BE2C (cell line): Measurements from ENCODE around the gene NINJ2.
"Not testable (repeated sequence)": the region's sequence is repeated elsewhere in the genome, so short reads cannot be mapped to it uniquely, and the experiment has no call there.

ENCODE experiments used
- DNase-seq: peaks from one replicate; pipeline ENCODE4 v3.0.0-alpha.2; 2020
- H3K27me3 ChIP-seq: fragments of 250-450 bp; sonication (Bioruptor Pico); 2 replicates; pipeline ENCODE4 v1.5.1; 2020; ENCODE audit warnings: mild to moderate bottlenecking
- H3K36me3 ChIP-seq: fragments of 250-450 bp; sonication (Bioruptor Pico); 2 replicates; pipeline ENCODE4 v1.5.1; 2020; ENCODE audit warnings: mild to moderate bottlenecking
- H3K4me1 ChIP-seq: fragments of 250-450 bp; sonication (Bioruptor Pico); 2 replicates; pipeline ENCODE4 v1.5.1; 2020
- H3K4me3 ChIP-seq: 2 replicates; pipeline ENCODE4 v1.5.1; 2011; ENCODE audit warnings: low read depth, low read length
- H3K9me3 ChIP-seq: fragments of 250-450 bp; sonication (Bioruptor Pico); 2 replicates; pipeline ENCODE4 v1.5.1; 2020
- TF ChIP-seq, protein P1 (sequence below): IDR thresholded peaks from 2 replicates; pipeline ENCODE4 v1.5.1; 2012; ENCODE audit warnings: mild to moderate bottlenecking, low read depth, low read length

Gene NINJ2

DNA sequence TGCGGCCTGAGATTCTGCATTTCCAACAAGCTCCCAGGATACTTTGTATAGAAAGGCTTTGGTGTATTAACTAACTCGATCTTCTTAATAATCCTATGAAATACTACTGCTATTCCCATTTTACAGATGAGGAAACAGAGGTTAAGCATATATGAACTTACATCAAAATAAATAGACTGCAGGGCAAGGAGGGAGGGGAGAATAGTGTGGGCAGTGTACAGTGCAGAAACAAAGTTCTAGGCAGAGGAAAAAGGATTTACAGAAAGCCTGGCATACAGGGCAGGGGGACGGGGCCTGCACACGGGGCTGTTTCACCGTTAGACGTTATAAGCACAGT is 19.0 kb downstream of the NINJ2 start:
- no peaks in the 10 kb centered on the region for H3K36me3 ChIP-seq

DNA sequence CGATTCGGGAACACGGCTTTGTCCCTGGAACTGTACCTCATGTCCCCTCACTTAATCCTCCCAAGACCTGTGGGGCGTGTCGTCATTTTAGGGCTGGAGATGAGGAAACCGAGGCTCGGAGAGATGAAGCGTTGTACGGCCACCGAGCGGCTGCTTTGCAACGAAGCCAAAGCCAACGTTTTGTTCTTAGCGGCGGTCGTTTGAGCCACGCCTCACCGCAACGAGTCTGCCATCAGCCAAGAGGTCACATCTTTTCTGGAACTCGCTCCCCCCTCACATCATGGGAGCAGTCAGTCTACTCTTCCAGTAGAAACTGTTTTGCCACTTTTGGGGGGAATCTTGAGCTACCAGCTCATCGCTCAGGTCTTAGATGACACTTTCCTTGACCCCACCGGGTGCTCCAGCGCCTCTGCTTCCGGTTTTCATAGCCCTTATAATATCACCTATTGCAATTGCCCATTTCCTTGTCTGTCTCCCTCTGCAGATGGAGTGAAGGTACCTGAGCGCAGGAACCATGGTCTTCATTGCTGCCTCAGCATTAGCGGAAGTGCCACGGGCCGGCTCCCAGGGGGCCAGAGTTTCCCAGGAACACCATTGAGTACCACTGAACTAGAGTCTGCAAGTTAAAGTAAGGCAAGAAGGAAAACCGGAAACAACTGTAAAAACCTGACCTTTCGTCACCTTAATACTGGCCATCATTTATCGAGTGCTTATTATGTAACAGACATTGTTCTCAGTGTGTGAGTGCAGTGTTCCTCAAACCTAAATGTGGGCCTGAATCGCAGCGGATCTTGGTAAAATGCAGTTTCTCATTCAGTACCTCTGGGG is 19.6 kb downstream of the NINJ2 start:
- DNase-seq = no peak
- TF ChIP-seq, protein P1, sequence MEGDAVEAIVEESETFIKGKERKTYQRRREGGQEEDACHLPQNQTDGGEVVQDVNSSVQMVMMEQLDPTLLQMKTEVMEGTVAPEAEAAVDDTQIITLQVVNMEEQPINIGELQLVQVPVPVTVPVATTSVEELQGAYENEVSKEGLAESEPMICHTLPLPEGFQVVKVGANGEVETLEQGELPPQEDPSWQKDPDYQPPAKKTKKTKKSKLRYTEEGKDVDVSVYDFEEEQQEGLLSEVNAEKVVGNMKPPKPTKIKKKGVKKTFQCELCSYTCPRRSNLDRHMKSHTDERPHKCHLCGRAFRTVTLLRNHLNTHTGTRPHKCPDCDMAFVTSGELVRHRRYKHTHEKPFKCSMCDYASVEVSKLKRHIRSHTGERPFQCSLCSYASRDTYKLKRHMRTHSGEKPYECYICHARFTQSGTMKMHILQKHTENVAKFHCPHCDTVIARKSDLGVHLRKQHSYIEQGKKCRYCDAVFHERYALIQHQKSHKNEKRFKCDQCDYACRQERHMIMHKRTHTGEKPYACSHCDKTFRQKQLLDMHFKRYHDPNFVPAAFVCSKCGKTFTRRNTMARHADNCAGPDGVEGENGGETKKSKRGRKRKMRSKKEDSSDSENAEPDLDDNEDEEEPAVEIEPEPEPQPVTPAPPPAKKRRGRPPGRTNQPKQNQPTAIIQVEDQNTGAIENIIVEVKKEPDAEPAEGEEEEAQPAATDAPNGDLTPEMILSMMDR = no peak
- Histone ChIP-seq H3K9me3 (no peaks in the 10 kb centered on the region), H3K4me3 (no peak overlapping the region), H3K36me3 (no peaks in the 10 kb centered on the region), H3K27me3 (no peaks in the 10 kb centered on the region), H3K4me1 (peaks cover 11% of the 10 kb centered on the region)

More for the DNA sequence above, 19.0 kb downstream of the NINJ2 start:
- no peak for DNase-seq
- Histone ChIP-seq H3K27me3 (no peaks in the 10 kb centered on the region), H3K4me3 (no peak overlapping the region), H3K4me1 (peaks cover 11% of the 10 kb centered on the region), H3K9me3 (no peaks in the 10 kb centered on the region)
- TF ChIP-seq, protein P1 = no peak

DNA sequence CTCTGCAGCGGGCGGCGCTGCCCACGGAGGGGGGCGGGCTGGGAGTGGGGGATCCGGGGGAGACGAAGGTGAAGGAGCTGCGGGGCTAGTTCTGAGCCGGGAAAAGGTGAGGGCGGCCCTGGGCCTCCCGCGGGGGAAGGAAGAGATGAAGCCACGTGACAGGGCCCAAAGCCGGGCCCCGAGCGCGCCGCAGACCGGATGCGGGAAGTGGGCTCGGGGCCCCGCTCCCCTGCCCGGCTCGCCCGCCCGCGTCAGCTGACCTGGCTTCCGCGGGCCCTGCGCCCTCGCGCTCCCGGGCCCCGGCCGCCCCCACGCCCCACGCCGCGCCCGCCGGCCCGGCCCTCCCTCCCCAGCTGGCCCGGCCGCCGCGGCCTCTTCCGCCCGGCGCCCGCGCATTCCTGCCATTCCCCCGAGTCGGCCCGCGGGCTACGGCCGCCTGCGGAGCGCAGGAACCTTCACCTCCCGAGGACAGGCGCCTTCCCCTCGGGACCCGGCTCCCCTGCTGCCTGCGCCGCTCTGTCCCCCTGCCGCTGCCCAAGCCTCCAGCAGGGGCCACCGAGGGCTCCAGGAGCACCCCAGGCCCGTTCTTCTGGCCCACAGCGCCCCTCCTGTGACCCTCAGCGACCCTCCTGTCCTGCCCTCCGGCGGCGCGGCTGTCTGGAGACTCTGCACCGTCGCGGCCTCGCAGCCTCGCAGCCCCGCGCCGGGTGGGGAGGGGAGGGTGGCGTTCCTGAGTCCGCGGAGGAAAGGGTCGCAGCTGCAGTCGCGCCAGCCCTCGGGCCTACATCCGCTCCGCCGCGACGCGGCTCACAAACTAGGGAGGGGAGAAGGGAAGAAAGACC is 20.4 kb downstream of the NINJ2 start:
- Histone ChIP-seq H3K9me3 (no peaks in the 10 kb centered on the region), H3K4me3 (no peak overlapping the region), H3K4me1 (peaks cover 11% of the 10 kb centered on the region), H3K36me3 (no peaks in the 10 kb centered on the region), H3K27me3 (no peaks in the 10 kb centered on the region)
- no peak for DNase-seq
- TF ChIP-seq, protein P1 = no peak

DNA sequence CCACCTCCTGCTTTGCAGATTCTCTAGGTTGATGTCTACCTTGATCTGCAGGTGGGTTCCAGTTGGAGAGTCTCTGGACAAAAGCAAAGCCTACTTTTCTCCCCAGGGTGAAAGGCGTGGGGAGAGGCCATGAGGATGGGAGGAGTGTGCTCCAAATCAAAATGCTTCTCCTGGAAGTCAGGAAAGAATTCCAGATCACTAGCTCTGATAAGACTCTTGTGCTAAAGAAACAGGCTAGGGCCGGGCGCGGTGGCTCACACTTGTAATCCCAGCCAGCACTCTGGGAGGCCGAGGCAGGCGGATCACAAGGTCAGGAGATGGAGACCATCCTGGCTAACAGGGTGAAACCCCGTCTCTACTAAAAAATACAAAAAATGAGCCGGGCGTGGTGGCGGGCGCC is 21.9 kb downstream of the NINJ2 start:
- H3K9me3 ChIP-seq, H3K4me3 ChIP-seq, H3K36me3 ChIP-seq, DNase-seq, H3K27me3 ChIP-seq: not testable (repeated sequence)
- H3K4me1 ChIP-seq = peaks cover 11% of the 10 kb centered on the region

DNA sequence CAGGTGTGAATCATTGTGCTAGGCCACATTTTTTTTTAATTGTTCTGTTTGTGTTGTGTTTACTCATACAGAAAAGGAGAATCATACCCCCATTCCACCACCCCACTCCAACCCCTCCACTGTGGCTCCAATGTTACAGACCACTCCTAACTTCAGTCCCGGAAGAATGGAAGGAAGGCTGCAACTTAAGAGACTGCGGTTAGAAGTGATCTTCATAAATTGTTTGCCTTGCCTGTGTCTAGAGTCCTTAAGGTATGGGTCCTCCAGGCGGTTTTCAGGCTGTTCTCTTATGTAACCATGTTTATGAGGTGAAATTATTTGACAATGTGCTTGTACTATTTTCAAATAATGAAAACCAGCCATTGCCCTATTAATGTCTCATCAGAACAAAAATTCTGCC is 22.5 kb downstream of the NINJ2 start:
- peaks cover 10% of the 10 kb centered on the region for H3K4me1 ChIP-seq
- no peaks in the 10 kb centered on the region for H3K27me3 ChIP-seq
- TF ChIP-seq, protein P1 = no peak

DNA sequence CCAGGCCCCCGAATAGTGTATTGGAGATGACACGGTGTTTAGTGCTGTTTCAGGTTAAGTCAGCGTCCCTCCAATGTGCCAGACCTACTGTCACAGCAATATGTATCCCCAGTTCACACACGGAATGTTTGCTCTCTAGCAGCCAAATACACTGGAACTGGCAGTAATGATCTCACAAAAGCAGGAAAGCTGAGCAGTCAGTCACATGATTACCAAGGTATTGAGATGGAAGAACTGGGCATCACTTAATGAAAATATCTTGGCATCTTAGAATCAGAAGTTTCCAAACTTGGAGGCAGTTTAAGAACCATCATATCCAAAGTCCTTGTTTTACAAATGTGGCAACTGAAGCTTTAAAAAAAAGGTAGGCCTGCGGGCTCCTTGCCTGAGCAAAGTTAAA is 23.3 kb downstream of the NINJ2 start:
- no peak for DNase-seq
- peaks cover 3% of the 10 kb centered on the region for H3K4me1 ChIP-seq
- H3K27me3 ChIP-seq = no peaks in the 10 kb centered on the region
- no peak overlapping the region for H3K4me3 ChIP-seq
- TF ChIP-seq, protein P1 = no peak
- no peaks in the 10 kb centered on the region for H3K9me3 ChIP-seq
- no peaks in the 10 kb centered on the region for H3K36me3 ChIP-seq

More for the DNA sequence above, 22.5 kb downstream of the NINJ2 start:
- H3K36me3 ChIP-seq = no peaks in the 10 kb centered on the region
- H3K9me3 ChIP-seq = no peaks in the 10 kb centered on the region
- H3K4me3 ChIP-seq = no peak overlapping the region
- no peak for DNase-seq
